Inflammatory macrophage (primary cell): ENCODE results near the gene SMARCAL1.

Source experiments
- DNase-seq, 2 donors: peaks; one replicate each; pipeline ENCODE4 v3.0.0-alpha.2; 2020 to 2022

Gene SMARCAL1

GRCh38 chr2:216428618-216429350 is 16.5 kb downstream of the SMARCAL1 start:
- peak; percentile 48 to 55 for DNase-seq

- DNase-seq: peak; percentile 8 to 35
Measured at GRCh38 chr2:216429428-216429827, 17.1 kb downstream of the SMARCAL1 start.

- no peak for DNase-seq
Measured at GRCh38 chr2:216430811-216431530, 18.7 kb downstream of the SMARCAL1 start.

GRCh38 chr2:216431531-216431856 is 19.2 kb downstream of the SMARCAL1 start:
- DNase-seq: no peak

- no peak for DNase-seq
Measured at GRCh38 chr2:216436383-216436782, 24.1 kb downstream of the SMARCAL1 start.

GRCh38 chr2:216441308-216442010 is 29.2 kb downstream of the SMARCAL1 start:
- no peak for DNase-seq

- DNase-seq: no peak
Measured at GRCh38 chr2:216445501-216445900, 33.2 kb downstream of the SMARCAL1 start.

- peak in 1 of 2 donors; percentile 4 for DNase-seq
Measured at GRCh38 chr2:216446343-216446742, 34.1 kb downstream of the SMARCAL1 start.

- no peak for DNase-seq
Measured at GRCh38 chr2:216447293-216447692, 35.0 kb downstream of the SMARCAL1 start.

- no peak for DNase-seq
Measured at GRCh38 chr2:216448829-216449228, 36.5 kb downstream of the SMARCAL1 start.

- no peak for DNase-seq
Measured at GRCh38 chr2:216450346-216450745, 38.1 kb downstream of the SMARCAL1 start.

GRCh38 chr2:216450784-216451183 is 38.5 kb downstream of the SMARCAL1 start:
- no peak for DNase-seq

GRCh38 chr2:216453955-216454614 is 41.8 kb downstream of the SMARCAL1 start:
- no peak for DNase-seq

- no peak for DNase-seq
Measured at GRCh38 chr2:216463148-216463547, 50.9 kb downstream of the SMARCAL1 start.

GRCh38 chr2:216464104-216464720 is 51.9 kb downstream of the SMARCAL1 start:
- DNase-seq: no peak

- DNase-seq: no peak
Measured at GRCh38 chr2:216465579-216466195, 53.4 kb downstream of the SMARCAL1 start.

GRCh38 chr2:216467845-216468244 is 55.6 kb downstream of the SMARCAL1 start:
- no peak for DNase-seq

- no peak for DNase-seq
Measured at GRCh38 chr2:216469661-216470060, 57.4 kb downstream of the SMARCAL1 start.

- no peak for DNase-seq
Measured at GRCh38 chr2:216473187-216473586, 60.9 kb downstream of the SMARCAL1 start.

- DNase-seq: peak; percentile 69 to 70
Measured at GRCh38 chr2:216474925-216475670, 62.8 kb downstream of the SMARCAL1 start.

- peak; percentile 31 to 44 for DNase-seq
Measured at GRCh38 chr2:216475767-216476166, 63.5 kb downstream of the SMARCAL1 start.
